22Rv1 (cell line): ENCODE results near the gene MEX3A.

ENCODE experiments used
- ZFX ChIP-seq: fragments of 450-650 bp; IDR thresholded peaks from 2 replicates; pipeline ENCODE4 v1.6.1; 2017; ENCODE audit warnings: antibody characterized with exemption, borderline replicate concordance
- TF ChIP-seq, protein P1 (sequence below): fragments of 450-650 bp; IDR thresholded peaks from 2 replicates; pipeline ENCODE4 v1.5.1; 2017; ENCODE audit warnings: mild to moderate bottlenecking

DNA sequence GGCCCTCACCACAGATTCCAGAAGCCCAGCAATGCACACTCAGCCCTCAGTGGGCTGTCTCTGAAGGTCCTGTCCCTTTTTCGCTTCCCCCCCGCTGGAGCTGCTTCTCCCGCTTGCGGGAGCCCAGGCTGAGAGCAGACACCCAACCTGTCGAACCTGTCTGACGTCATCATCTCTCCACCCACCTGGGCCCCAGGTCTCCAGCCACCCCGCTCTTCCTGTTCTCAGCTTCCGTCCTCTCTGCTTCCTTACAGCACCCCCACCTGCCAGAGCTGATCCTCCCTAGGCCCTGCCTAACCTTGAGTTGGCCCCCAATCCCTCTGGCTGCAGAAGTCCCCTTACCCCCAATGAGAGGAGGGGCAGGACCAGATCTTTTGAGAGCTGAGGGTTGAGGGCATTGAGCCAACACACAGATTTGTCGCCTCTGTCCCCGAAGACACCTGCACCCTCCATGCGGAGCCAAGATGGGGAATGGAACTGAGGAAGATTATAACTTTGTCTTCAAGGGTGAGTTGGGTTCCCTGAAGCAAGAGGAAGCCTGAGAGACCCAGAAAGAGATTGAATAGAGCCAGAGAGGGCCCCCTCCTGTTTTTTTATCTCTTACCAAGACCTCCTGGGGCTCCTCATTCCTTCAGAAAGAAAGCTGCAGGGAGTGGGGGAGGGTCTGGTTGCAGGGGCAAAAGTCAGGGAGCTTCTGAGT, 21.2 kb downstream of the MEX3A start, which contains the start of gene RAB25:
- TF ChIP-seq ZFX = no peak
- TF ChIP-seq, protein P1, sequence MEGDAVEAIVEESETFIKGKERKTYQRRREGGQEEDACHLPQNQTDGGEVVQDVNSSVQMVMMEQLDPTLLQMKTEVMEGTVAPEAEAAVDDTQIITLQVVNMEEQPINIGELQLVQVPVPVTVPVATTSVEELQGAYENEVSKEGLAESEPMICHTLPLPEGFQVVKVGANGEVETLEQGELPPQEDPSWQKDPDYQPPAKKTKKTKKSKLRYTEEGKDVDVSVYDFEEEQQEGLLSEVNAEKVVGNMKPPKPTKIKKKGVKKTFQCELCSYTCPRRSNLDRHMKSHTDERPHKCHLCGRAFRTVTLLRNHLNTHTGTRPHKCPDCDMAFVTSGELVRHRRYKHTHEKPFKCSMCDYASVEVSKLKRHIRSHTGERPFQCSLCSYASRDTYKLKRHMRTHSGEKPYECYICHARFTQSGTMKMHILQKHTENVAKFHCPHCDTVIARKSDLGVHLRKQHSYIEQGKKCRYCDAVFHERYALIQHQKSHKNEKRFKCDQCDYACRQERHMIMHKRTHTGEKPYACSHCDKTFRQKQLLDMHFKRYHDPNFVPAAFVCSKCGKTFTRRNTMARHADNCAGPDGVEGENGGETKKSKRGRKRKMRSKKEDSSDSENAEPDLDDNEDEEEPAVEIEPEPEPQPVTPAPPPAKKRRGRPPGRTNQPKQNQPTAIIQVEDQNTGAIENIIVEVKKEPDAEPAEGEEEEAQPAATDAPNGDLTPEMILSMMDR = no peak
